ENCODE data around the gene EXOC3L2.
"Not testable (repeated sequence)": the region's sequence is repeated elsewhere in the genome, so short reads cannot be mapped to it uniquely, and the experiment has no call there.

EXOC3L2 gene

DNA sequence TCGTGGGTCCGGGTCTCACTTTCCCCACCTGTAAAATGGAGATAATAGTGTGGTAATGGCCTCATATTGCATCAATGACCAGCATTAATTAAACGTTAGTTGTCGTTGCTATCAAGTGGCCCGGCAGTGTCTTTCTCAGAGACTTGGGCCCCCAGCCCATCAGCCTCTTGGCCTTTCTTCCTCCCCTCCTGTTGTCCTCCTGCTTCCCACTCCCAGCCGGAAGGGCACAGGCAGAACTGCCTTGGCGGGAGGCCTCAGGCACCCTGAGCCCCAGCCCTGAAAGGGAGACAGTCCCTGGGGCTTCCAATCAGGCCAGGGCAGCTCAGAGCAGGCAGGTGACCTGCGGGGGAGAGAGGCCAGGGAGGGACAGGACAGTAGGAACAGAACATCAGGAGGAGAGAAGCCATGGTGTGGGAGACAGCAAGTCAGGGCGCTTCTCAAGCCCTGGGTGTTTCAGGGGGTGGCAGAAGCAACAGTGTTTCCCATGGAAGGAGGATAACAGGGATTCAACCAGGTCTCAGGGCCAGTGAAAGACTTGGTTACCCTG, 10.5 kb upstream of the EXOC3L2 start:
- DNase-seq (ENCODE audit: low read depth), result no peak

DNA sequence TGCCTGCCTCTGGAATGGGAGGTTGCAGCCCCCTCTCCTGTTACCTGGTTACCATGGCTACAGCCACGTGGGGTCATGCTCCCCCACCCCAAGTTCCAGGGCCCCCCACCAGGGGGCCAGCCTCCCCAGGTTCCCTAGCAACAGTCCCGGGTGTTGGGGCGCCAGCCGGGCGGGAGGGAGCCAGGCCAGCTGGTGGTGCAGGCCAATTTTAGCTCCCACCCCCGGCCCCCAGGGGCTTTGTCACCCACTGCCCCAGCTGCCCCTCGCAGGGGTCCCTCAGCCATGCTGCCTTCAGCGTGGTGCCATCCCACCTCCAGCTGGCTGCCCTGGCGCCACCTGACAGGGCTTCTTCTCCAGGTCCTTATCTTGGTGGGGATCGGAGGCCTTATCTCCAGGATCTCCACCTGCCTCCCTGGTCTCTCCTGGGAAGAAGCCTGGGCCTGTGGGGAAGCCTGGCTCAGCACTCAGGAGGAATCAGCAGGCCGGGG, 8.9 kb upstream of the EXOC3L2 start:
- DNase-seq (ENCODE audit: low read depth), result no peak

DNA sequence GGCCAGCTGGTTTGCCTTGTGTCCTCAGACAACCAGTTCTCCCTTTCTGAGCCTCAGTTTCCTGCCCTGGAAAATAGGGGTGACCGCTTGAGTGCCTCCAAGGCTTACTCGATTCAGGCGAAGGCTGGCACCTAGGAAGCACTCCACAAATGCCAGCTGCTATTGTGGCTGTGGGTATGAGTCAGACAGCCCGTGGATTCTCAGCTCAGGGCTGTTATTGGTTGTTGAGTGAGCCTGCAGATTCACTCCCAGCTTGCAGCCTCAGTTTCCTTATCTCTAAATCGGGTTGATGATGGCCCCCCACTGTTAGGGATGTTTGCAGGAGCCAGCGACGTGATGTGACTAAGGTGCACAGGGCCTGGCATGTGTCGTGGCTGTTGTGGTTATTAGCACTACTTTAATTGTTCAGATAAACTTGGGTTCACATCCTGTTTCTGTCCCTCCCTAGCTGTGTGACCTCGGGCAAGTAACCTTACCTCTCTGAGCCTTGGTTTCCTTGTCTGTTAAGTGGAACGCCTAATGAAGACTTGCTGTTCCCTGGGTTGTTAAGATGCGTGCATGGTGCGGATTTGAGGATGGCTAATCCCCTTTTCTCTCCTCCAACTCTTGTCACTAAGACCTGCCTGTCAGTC, 8.3 kb upstream of the EXOC3L2 start:
- DNase-seq (ENCODE audit: low read depth), result no peak

DNA sequence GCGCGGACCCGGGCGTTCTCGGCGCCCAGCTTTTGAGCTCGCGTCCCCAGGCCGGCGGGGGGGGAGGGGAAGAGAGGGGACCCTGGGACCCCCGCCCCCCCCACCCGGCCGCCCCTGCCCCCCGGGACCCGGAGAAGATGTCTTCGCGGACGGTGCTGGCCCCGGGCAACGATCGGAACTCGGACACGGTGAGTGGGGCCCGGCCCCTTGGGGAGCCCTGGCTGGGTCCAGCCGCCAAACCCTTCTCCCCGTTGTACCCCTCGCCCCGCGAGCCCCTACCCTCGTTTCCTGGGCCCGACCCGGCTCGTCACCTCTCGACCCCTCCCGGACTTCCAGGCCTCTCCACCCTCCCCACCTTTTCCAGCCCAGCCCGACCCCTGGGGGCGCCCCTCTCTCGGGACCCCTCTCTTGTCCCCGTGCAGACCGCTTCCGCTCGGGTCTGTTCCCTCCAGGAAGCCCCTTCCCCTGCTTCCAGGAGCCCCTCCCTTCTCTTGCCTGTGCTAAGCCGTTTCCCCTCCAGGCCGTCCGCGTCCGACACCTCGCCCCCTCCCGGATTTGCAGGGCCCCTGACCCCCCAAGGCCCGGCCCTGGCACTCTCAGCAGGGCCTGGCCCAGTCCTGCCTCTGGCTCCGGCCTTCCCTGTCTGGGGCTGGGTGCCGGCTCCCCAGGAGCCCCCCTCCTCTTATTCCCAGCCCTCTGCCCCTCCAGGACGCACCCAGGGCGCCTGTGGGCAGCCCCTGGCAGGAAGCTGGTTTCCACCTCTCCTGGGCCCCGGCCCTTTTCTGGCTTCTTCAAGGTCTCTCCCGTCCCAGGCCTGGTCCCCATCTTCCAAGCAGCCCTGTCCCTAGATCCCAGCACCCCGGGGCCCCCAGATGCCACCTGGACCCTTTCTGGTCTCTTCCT, 6.5 kb upstream of the EXOC3L2 start:
- DNase-seq (ENCODE audit: low read depth), result no peak

DNA sequence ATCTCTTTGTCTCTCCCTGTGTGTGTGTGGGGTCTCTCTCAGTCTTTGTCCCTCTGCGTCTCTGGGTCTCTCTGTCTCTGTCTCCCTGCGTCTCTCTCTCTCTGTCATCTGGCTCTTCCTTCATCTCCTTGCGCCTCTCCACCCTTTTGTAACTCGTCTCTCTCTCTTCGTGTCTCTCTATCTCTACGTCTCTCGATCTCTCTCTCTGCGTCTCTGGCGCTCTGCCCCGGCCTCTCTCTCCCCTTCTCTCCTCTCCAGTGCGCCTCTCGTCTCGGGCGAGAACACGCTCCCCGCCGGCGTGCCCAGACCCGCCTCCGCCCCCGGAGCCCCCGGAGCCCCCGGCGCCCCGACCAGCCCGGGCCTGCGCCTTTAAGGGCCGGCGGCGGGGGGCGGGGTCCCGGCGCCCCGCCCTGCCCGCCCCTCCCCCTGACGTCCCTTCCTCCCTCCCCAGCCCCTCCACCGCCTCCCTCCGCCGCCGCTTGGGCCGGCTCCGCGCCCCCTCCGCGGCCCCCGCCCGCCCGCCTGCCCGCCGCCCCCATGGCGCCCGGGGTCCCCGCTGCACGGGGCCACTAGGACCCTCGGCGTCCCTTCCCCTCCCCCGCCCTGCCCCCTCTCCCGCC, 5.7 kb upstream of the EXOC3L2 start, which contains the start of gene MARK4:
Gene MARK4, plus strand, starts transcription at position 440 of the 620 bp plus-strand sequence. CDS start 318 bp downstream, outside the sequence.
- DNase-seq (ENCODE audit: low read depth), result peak; percentile 13

DNA sequence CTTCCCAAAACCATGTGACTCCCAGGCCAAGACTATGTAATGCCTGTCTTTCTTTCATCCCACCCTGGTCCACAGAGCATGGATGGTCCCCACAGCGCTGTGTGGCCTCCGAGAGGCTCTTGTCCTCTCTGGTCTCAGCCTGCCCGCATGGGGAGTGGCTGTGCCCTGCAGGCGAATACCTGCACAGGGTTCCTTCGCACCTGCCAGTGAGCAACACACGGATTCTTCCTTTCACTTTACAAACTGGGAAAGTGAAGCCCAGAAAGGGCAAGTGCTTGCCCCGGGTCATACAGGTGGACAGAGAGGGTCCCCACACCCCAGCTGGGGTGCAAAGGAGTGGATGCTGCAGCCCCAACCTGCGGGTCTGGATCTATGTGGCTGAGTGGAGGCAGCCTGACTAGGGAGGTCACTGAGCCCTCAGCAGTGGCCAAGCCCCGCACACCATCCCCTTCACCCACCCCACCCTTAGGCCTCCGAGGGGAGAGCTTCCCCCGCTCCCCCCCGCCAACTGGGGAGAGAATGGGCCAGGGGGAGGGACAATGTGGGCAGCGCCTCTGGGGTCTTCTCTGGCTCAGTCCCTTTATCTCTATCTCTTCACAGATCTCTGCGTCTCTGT, 5.1 kb upstream of the EXOC3L2 start:
- DNase-seq (ENCODE audit: low read depth), result no peak

DNA sequence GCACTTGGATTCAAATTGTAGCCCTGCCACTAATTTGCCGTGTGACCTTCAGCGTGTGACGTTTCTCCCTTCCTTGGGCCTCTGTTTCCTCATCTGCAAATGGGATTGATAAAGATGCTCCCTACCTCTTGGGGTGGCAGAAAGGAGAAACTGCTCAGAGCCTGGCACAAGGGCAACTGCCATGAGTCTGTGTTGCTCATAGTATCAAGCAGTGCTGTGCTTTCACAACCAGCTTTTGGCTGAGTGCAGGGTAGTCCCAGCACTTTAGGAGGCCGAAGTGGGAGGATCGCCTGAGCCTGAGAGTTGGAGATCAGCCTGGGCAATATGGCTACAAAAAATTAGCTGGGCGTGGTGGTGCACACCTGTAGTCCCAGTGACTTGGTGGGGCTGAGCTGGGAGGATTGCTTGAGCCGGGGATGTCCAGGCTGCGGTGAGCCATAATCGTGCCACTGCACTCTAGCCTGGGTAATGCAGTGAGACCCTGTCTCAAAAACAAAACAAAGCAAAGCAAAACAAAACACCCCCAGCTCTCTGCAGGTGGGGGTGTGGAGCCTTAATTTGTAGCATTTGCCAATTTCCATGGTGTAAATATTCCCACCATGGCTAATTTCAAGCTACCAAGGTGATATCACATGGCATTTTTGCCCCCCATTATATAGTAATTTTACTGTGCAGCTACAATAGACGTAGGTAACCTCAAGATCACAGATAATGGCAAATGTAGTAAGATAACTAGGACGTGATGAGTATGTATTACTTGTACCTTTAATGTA, 4.2 kb upstream of the EXOC3L2 start:
- DNase-seq (ENCODE audit: low read depth), result no peak

DNA sequence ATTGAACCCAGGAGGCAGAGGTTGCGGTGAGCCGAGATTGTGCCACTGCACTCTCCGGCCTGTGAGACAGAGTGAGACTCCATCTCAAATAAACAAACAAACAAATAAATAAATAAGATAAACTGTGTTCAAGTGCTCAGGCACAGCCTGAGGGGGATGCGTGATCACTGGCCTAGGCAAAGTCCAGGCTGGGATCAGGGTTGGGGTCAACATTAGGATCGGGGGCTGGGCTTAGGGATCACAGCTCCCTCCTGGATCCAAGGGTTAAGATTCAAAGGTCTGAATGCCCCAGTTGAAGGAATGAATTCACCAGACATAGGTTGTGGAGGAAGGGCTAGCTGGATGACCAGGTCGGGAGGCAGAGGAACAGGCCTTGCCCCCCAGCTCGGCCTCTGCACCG, 1.9 kb upstream of the EXOC3L2 start:
- DNase-seq (ENCODE audit: low read depth), result no peak

DNA sequence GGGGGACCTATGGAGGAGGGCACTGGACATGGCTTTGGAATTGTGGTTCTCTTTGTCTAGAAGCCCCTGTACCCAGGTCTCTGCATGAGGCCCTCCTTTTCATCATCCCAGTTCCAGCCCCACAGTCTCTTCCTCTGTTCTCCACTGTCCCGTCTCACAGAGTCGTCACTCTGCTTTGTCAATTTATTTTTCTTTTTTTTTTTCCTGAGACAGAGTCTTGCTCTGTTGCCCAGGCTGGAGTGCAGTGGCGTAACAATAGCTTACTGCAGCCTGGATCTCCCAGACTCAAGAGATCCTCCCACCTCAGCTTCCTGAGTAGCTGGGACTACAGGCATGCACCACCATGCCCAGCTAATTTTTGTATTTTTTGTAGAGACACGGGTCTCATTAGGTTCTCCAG, 619 bp upstream of the EXOC3L2 start:
- no peak for DNase-seq (ENCODE audit: low read depth)

DNA sequence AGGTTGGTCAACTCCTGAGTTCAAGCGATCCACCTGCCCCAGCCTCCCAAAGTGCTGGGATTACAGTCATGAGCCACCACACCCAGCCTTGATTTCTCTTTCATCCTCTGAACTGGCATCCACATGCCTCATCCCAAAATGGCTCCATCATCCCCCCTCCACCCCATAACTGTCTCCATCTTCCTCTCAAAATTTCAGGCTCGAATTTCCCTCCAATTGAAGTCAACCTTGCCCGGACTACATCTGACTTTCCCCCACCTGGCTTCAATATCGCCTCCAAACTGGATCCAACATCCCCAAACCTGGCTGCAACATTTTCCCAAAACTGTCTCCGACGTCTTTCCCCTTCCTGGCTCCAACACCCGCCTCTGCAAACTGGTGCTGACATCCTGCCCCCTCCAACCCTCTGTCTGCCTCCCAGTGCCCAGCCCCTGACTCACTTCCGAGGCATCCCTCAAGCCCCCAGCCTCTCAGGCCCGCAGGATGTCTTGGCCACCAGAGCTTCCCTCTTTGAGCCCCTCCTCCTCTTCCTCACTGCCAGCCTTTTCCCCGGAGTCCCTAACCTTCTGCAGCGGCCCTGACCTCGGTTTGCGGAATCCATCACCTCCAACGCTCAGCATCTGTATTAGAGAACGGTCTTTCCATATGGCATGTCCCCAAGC, 943 bp downstream of the EXOC3L2 start:
- DNase-seq (ENCODE audit: low read depth), result no peak

DNA sequence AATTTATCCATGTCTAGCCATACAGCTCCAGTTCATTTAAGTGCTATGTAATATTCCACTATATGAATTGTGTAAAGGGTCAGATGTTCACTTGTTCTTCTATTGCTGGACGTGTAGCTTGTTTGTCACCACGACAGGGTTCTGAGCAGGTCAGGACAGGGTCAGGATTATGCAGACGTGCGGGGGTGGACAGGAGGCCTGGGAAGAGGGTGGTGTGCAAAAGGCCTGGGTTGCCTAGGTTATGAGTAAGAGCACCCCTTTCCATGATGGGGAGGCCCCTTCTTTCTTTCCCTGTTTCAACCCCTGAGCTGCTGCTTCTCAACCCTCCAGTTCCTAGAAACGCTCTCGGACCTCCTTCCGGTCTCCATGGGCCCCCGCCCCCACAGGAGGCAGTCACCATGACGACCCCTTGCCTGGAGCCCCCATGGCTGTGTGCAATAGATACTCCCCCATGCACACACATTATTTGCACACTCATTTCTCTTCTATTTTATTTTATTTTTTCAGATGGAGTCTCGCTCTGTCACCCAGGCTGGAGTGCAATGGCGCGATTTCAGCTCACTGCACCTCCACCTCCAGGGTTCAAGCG, 2.0 kb downstream of the EXOC3L2 start:
- DNase-seq (ENCODE audit: low read depth), result no peak

DNA sequence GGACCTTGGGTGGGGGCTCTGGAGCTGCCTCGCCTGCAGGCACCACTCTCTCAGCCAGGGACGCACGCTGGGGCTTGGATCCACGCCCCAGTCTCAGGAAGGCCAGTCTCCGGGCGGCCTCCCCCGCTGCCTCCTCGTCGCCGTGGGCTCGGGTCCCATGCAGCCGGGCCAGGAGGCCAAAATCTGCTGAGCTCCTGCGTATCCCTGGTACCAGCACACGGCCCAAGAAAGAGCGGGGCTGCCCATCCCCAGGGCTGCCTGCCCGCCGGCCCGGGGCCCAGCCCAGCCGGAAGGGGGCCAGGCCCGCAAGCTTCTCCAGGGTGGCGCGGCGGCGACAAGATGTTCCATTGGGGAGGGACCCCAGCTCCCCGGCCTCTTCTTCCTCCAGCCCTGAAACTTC, 6.7 kb downstream of the EXOC3L2 start:
- DNase-seq (ENCODE audit: low read depth), result no peak

DNA sequence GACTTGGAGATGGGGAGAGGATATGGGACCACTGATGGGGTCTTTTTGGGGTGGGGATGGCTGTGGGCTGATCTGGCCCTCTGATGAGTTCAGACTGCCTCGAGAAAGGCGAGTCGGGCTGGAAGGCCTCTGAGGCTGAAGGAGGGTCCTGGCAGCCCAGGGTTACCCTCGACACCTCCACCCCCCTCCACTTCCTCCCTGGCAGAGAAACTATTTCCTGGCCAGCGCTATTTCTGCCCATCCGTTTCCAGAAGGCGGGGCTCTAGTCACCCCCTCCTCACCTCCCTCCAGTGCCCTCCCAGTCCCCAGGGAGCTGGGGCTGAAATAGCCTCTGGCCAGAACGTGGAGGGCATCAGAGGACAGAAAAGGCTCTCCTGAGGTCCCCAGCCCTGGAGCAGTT, 9.7 kb downstream of the EXOC3L2 start:
- DNase-seq (ENCODE audit: low read depth), result no peak

DNA sequence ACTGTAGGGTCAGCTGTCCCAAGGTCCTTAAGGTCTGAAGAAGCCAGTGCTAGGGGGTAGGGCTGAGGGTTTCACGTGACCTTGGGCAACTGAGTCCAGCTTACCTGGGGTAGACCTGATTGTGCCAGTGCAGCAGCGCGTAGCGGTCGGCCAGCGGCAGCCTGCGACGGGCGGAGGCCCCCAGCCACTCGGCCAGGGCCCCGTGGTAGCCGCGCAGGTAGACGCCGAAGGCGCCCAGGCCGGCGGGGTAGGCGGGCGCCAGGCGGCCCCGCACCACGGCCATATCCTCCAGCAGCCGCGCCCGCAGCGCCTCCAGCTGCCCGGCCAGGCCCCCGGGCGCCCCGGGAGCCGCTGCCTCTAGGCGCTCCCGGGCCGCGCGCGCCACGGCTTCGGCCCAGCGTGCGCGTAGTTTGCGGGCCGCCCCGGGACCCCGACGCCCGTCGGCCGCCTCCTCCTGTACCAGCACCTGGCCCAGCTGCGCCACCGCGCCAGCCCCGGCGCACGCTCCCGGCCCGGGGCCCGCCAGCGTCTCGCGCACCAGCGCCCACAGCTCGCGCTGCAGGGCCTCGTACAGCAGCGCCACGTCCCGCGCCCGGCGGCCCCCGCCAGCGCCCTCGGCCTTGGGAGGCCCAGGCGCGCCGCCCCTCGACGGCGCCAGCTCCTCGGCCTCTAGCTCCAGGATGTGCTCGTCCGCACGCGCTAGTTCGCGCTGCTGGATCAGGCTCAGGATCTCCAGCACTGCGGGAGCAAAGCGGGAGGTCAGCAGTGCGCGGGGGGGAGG, 10.9 kb downstream of the EXOC3L2 start:
- DNase-seq (ENCODE audit: low read depth), result no peak

DNA sequence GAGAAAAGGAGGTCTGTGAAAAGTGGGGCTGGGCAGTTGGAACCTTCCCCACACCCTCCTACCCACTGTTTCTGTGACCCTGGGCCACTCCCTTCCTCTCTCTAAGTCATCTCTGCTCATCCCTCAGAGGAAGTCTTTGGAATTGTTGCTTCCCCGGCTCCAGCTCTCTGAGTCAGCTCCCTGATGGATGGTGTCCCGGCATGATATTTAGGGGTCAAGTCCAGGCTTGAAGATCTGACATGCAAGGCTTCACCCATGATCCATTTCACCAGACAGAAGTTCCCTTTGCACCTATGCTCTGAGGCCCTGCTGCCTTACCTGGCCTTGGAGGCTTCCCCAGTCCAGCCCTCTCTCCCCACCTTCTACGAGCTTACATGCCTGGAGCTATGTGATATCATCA, 13.3 kb downstream of the EXOC3L2 start:
- DNase-seq (ENCODE audit: low read depth), result no peak

DNA sequence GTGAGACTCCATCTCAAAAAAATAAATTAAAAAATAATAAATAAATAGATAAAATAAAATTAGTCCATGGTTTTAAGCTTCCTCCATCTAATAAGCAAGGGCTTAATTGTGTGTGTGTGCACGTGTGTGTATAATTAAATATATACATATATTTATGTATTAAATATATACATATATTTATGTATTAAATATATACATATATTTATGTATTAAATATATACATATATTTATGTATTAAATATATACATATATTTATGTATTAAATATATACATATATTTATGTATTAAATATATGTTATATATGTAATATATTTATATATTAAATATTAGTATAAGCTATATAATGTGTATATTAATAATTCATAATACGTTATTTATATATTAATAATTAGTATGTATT, 16.2 kb downstream of the EXOC3L2 start:
- not testable (repeated sequence) for DNase-seq (ENCODE audit: low read depth)

DNA sequence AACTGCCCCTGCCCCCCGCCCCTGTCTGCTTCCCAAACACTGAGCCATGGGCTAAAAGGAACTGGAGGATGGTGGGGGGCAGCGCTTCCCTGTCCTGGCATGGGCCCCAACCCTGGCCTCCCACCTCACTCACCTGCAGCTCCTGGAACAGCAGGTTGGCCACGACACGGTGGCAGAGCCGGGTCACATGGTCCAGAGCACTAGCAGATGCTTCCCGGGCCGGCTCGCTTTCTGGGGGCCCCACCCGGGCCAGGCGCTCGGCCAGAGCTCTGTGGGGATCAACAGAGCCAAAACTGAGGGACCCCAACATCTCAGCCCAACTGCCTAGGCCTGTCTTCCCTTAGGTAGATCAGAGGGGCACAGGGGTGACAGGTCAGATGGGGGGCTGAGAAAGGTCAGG, 20.6 kb downstream of the EXOC3L2 start:
- DNase-seq (ENCODE audit: low read depth), result no peak

DNA sequence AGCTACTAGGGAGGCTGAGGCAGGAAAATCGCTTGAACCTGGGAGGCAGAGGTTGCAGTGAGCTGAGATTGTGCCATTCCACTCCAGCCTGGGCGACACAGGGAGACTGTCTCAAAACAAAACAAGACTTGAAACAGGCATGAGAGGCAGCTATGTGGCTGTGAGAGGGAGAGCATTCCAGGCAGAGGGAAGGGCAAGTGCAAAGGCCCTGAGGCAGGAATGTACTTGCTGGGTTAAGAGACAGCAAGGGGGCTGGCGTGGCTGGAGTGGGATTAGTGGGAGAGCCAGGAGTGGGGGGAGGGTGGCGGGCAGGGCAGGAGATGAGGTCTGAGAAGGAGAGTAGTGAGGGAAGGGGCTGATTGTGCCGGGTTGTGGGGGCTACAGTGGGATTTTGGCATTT, 21.3 kb downstream of the EXOC3L2 start:
- DNase-seq (ENCODE audit: low read depth), result no peak

DNA sequence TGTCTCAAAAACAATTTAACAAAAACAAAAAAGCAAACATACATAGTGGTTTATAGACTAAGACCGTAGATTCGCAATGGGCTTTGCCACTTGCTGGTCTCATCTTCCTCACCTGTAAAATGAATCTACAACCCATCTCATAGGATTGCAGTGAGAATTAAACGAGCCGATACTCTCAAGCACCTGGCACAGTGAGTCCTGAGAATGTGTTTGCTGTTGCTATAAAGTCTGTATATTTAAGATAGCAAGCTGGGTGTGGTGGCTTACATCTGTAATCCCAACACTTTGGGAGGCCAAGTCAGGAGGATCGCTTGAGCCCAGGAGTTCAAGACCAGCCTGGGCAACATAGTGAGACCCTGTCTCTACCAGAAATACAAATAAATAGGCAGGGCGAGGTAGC, 22.5 kb downstream of the EXOC3L2 start:
- no peak for DNase-seq (ENCODE audit: low read depth)
